GM20000 (cell line): ENCODE measurements around the gene TGFBR3.

Experiments
- DNase-seq: peaks from one replicate; pipeline ENCODE4 v3.0.0; 2012; ENCODE audit warnings: low spot score
- TF ChIP-seq, protein P1 (sequence below): IDR thresholded peaks from 2 replicates; pipeline ENCODE4 v1.5.1; 2012; ENCODE audit warnings: mild to moderate bottlenecking, control low read depth; ENCODE audit errors: extremely low read depth, missing control alignments

Gene TGFBR3

DNA sequence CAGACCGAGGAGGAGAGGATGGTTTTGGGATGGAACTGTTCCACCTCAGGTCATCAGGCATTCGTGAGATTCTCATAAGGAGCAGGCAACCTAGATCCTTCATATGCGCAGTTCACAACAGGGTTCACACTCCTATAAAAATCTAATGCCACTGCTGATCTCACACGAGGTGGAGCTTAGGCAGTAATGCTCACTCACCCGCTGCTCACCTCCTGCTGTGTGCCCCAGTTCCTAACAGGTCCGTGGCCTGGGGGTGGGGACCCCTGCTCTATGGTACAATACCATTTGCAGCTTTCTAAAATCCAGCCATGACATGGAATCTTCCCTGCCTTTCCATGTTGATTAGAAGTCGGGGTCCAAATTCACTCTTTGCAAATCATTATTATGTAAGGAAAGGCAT lies 72.1 kb downstream of the TGFBR3 start:
- TF ChIP-seq, protein P1, sequence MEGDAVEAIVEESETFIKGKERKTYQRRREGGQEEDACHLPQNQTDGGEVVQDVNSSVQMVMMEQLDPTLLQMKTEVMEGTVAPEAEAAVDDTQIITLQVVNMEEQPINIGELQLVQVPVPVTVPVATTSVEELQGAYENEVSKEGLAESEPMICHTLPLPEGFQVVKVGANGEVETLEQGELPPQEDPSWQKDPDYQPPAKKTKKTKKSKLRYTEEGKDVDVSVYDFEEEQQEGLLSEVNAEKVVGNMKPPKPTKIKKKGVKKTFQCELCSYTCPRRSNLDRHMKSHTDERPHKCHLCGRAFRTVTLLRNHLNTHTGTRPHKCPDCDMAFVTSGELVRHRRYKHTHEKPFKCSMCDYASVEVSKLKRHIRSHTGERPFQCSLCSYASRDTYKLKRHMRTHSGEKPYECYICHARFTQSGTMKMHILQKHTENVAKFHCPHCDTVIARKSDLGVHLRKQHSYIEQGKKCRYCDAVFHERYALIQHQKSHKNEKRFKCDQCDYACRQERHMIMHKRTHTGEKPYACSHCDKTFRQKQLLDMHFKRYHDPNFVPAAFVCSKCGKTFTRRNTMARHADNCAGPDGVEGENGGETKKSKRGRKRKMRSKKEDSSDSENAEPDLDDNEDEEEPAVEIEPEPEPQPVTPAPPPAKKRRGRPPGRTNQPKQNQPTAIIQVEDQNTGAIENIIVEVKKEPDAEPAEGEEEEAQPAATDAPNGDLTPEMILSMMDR, result no peak

GRCh38 chr1:91811363-91812025 lies 74.5 kb downstream of the TGFBR3 start:
- no peak for DNase-seq
- TF ChIP-seq, protein P1, result no peak

More for the DNA sequence above, 72.1 kb downstream of the TGFBR3 start:
- DNase-seq, result no peak

DNA sequence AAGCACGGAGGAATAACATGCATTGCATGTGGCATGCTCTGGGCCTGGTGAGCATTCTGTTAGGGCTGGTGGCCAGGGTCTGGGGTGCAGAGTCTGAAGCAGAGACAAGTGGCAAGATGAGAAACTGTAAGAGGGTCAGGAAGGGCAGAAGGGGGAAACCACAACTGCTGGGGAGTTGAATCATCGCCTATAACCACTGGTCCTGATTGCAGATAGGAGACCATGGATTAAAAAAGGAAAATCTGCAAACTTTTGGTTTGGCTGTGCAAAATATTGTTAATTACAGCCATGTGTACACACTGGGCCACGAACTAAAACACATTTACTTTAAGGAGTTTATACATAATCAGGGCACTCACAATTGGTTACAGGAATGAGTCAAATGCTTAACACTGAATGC lies 76.6 kb downstream of the TGFBR3 start:
- DNase-seq, result no peak
- TF ChIP-seq, protein P1, result no peak

DNA sequence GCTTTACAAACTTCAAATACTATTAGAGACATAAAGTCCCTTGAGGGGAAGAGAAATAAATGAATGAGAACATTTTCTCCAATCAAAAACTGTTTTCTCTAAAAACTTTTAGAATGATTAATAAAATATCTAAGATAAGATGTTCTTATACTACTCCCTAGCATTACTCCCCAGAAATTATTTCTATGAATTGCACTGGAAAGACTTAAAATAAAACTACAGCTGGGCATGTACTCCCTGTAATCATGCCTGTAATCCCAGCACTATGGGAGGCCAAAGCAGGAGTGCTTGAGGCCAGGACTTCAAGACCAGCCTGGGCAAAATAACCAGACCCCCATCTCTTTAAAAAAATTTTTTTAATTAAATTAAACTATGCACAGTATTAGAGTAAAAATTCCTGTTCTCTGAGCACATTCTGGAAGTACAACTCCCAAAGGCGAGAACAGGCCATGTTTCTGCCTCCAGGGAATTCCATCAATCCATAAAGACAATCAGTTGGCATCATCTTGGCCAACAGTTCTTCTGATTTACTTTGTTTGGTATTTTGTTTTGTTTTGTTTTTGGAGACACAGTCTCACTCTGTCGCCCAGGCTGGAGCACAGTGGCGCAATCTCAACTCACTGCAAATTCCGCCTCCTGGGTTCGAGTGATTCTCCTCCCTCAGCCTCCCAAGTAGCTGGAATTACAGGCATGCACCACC lies 77.9 kb downstream of the TGFBR3 start:
- DNase-seq, result no peak
- TF ChIP-seq, protein P1, result no peak

DNA sequence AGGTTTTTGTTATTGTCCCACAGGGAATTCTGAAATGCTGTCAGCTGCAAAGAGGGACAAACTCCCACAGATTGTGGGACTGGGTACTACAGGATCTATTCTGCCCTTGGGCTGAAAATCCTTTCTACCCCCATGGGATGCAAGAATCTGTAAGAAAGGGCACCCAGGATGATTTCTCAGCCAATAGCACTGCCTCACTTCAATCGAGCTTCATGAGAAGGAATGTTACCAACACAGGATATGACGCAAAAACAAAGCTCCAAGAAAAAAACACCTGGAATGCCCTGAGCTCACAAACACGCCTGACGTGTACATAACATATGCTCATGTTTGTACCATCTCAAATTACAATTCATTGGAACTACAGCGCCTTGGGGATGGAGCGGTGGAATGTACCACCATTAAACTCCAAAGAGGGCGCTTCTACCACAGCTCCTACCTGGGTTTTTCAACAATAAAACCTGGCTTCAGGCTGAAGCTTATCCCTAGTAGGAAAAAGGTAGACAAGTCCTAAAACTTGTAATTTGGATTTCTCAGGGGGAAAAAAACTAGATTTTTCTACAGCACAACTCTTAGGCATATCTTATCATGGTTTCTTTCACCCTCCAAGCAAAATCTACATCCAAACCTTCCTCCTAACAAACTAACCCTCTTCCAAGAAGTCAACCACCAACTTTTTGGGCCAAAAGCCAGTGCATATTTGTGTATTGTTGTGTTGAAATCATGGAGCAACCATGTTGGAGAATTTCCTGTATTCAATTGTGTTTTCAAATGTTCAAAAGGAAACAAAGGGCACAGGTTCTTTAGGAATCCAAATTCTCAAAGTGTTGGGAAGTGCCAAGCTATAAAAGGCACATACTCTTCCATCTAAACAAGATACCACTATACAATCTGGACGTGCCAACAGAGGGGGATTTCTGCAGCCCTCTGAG lies 78.9 kb downstream of the TGFBR3 start:
- TF ChIP-seq, protein P1, result no peak
- DNase-seq, result no peak

DNA sequence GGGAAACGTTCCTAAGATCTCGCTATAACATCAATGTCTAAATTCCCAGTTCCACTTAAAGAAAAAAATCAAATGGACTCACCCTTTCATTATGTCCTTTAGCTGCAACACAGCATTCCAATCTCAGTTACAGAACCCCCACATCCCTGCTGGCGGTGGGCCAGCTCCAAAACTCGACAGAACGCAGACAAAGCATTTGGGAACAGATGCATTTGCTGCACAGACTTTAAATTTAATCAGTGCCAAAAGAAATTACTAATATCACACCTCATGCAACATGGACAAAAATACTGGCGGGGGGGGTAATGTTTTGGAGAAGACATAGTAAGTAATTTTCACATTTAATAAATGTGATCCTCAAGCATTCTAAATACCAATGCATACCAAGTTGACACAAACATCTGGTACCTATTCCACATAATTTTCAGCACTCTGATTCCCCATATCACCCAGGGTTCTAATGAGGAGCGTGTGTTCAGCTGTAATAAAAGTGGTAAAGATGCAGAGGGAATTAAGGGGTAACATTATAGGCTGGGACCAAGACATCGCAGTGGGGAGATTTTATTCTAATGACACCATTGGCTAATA lies 79.7 kb downstream of the TGFBR3 start:
- DNase-seq, result no peak
- TF ChIP-seq, protein P1, result no peak
